Ishikawa (cell line): ENCODE data around the gene IL17D.

Source experiments
- CEBPB ChIP-seq: IDR thresholded peaks from 2 replicates; pipeline ENCODE4 v1.6.1; 2012
- CREB1 ChIP-seq: IDR thresholded peaks from 2 replicates; pipeline ENCODE4 v1.6.1; 2012; ENCODE audit warnings: low read depth
- EGR1 ChIP-seq: IDR thresholded peaks from 2 replicates; pipeline ENCODE4 v1.6.1; 2012
- EP300 ChIP-seq: IDR thresholded peaks from 2 replicates; pipeline ENCODE4 v1.6.1; 2012; ENCODE audit warnings: borderline replicate concordance
- FOXM1 ChIP-seq: IDR thresholded peaks from 2 replicates; pipeline ENCODE4 v1.6.1; 2012; ENCODE audit warnings: low read depth, borderline replicate concordance
- MAX ChIP-seq: IDR thresholded peaks from 2 replicates; pipeline ENCODE4 v1.6.1; 2012
- NFIC ChIP-seq: IDR thresholded peaks from 2 replicates; pipeline ENCODE4 v1.6.1; 2012
- REST ChIP-seq: IDR thresholded peaks from 2 replicates; pipeline ENCODE4 v1.6.1; 2012; ENCODE audit warnings: low read depth, mild to moderate bottlenecking
- TAF1 ChIP-seq: IDR thresholded peaks from 2 replicates; pipeline ENCODE4 v1.6.1; 2012; ENCODE audit warnings: low read depth, mild to moderate bottlenecking
- TCF12 ChIP-seq: IDR thresholded peaks from 2 replicates; pipeline ENCODE4 v1.6.1; 2012; ENCODE audit warnings: low read depth
- TEAD4 ChIP-seq: IDR thresholded peaks from 2 replicates; pipeline ENCODE4 v1.6.1; 2012
- USF1 ChIP-seq: IDR thresholded peaks from 2 replicates; pipeline ENCODE4 v1.6.1; 2012

The IL17D gene

GRCh38 chr13:20767309-20767943 lies 63.9 kb downstream of the IL17D start:
- TF ChIP-seq EGR1 (no peak), NFIC (no peak), FOXM1 (no peak), USF1 (no peak), TCF12 (no peak), CREB1 (no peak), EP300 (no peak), REST (no peak), CEBPB (no peak)

GRCh38 chr13:20769091-20769490 lies 65.6 kb downstream of the IL17D start:
- TF ChIP-seq MAX (no peak), CEBPB (no peak), TCF12 (no peak), TAF1 (no peak)

GRCh38 chr13:20769834-20770233 lies 66.3 kb downstream of the IL17D start:
- TF ChIP-seq FOXM1 = no peak
- TF ChIP-seq TEAD4 = no peak
